ENCODE data around the gene NF1.

DNA sequence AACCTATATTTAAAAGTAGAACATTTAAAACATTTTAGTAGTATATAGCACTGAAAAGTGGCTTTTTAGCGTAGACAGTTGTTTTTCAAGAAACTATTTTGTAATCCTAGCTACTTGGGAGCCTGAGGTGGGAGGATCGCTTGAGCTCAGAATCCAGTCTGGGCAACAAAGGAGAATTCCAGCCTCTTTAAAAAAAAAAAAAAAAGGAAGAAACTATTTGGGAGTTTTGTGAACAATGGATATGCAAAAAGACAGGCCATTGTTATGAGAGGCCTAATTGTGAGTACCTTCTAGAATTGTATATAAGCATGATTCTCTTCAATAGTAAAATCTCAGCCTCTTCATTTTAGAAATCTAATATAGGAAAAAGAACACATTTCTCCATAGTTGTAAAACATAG is 184.6 kb downstream of the NF1 start:
- TF ChIP-seq, protein P1, sequence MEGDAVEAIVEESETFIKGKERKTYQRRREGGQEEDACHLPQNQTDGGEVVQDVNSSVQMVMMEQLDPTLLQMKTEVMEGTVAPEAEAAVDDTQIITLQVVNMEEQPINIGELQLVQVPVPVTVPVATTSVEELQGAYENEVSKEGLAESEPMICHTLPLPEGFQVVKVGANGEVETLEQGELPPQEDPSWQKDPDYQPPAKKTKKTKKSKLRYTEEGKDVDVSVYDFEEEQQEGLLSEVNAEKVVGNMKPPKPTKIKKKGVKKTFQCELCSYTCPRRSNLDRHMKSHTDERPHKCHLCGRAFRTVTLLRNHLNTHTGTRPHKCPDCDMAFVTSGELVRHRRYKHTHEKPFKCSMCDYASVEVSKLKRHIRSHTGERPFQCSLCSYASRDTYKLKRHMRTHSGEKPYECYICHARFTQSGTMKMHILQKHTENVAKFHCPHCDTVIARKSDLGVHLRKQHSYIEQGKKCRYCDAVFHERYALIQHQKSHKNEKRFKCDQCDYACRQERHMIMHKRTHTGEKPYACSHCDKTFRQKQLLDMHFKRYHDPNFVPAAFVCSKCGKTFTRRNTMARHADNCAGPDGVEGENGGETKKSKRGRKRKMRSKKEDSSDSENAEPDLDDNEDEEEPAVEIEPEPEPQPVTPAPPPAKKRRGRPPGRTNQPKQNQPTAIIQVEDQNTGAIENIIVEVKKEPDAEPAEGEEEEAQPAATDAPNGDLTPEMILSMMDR (IDR thresholded peaks at IDR 0.05 in 8 of 11, conservative IDR thresholded peaks at IDR 0.05 in 3 of 11), result no peak
- no peak for TF ChIP-seq POLR2AphosphoS5 (IDR thresholded peaks at IDR 0.05)
